Measurements from ENCODE around the gene CATSPER2. TPM values are rescaled to one million over a fixed set of nuclear protein-coding genes. Genes with fewer than 3 reads are reported as not detected.
A peak's percentile ranks its signal among the peaks of the same experiment; 100 is the strongest.
"Not testable (repeated sequence)": the region's sequence is repeated elsewhere in the genome, so short reads cannot be mapped to it uniquely, and the experiment has no call there.

CATSPER2 gene
- total and polyA plus RNA-seq, 2 donors (not counting 1 experiment from before 2014, with no cell fraction given), result 6.7 to 17.2 TPM

DNA sequence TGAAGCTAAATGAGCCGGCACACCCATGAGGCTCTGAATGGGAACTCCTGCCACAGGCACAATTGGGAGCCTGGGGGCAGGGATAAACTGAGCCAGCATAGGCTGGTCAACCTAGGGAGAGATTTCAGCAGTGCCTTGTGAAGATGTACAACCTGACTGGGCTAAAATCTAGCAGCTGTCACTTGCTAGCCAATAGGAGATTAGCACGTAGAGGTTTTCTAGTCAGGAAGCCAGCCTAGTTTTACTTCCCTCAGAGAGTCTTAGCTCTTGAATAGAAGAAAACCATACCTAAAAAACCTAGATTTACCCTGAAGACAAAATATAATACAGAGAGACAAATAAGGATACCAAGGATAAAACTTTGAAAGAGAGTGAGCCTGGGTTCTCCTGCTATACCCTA, 13.6 kb upstream of the CATSPER2 start:
- H3K9me3 Mint-ChIP-seq (ENCODE audit: insufficient read depth); H3K27ac Mint-ChIP-seq; H3K79me2 ChIP-seq (ENCODE audit: control insufficient read depth, insufficient read depth, low read length); H2AFZ ChIP-seq (ENCODE audit: insufficient read depth, low read depth, low read length, poor library complexity, severe bottlenecking); H3K4me1 Mint-ChIP-seq; H3K4me3 ChIP-seq (ENCODE audit: control extremely low read depth in 1 of 5, extremely low read depth in 1 of 5, insufficient read depth in 1 of 5, low read depth in 2 of 5, low read length in 4 of 5); H3K9me3 ChIP-seq (ENCODE audit: control extremely low read depth in 1 of 3, control insufficient read depth in 2 of 3, insufficient read depth in 1 of 3, low read length in 2 of 3); CTCF ChIA-PET; H4K20me1 ChIP-seq (ENCODE audit: control insufficient read depth, insufficient read depth, low read length, poor library complexity, severe bottlenecking); H3K36me3 ChIP-seq (replicated peaks in 1 of 2; ENCODE audit: control extremely low read depth in 1 of 2, control insufficient read depth in 1 of 2, extremely low read depth in 1 of 2, insufficient read depth in 2 of 2, low read length in 1 of 2); H3K27me3 ChIP-seq (replicated peaks in 1 of 4; ENCODE audit: control extremely low read depth in 1 of 4, control insufficient read depth in 3 of 4, insufficient read depth in 4 of 4, low read length in 3 of 4); DNase-seq; H3K27ac ChIP-seq (ENCODE audit: low read length in 2 of 2); POLR2A ChIA-PET; H3K4me3 Mint-ChIP-seq; H3K4me2 ChIP-seq (replicated peaks; ENCODE audit: low read depth, low read length, poor library complexity, severe bottlenecking); intact Hi-C loops (cut with micrococcal nuclease); H3K27me3 Mint-ChIP-seq; H3K9ac ChIP-seq (ENCODE audit: low read length); H3K4me1 ChIP-seq (ENCODE audit: control insufficient read depth in 2 of 2, insufficient read depth in 2 of 2, low read length in 2 of 2): not testable (repeated sequence)
- ATAC-seq (ENCODE audit: low read depth), result peak; percentile 33
- no CpG with 5 or more reads among the region's 2 CpGs for WGBS (ENCODE audit: insufficient coverage)

DNA sequence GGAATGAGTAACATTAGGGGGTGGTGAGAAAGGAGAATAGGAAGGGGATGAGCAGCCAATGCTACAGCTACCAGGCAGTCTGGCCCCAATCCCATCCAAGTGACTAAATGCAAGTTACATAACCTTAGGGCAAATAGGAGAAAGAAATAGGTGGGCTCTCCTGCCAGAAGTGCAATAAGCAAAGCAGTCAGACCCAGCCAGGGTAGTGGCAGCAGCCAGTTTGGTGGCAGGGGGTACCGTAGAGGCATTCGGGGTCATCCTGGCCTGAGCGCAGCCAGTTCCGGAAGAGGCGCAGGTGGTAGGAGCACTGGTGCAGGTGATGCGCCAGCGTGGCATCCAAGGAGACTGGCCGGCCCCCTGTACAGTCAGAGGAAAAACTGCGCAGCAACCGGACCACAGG, 11.1 kb upstream of the CATSPER2 start:
- POLR2A ChIA-PET; H3K4me1 Mint-ChIP-seq; H3K27ac Mint-ChIP-seq; H3K27me3 Mint-ChIP-seq; H3K4me3 Mint-ChIP-seq; H3K4me1 ChIP-seq (ENCODE audit: control insufficient read depth in 2 of 2, insufficient read depth in 2 of 2, low read length in 2 of 2); ATAC-seq (ENCODE audit: low read depth); H3K27me3 ChIP-seq (replicated peaks in 1 of 4; ENCODE audit: control extremely low read depth in 1 of 4, control insufficient read depth in 3 of 4, insufficient read depth in 4 of 4, low read length in 3 of 4); H4K20me1 ChIP-seq (ENCODE audit: control insufficient read depth, insufficient read depth, low read length, poor library complexity, severe bottlenecking); H3K9me3 ChIP-seq (ENCODE audit: control extremely low read depth in 1 of 3, control insufficient read depth in 2 of 3, insufficient read depth in 1 of 3, low read length in 2 of 3); H3K4me2 ChIP-seq (replicated peaks; ENCODE audit: low read depth, low read length, poor library complexity, severe bottlenecking); H3K9me3 Mint-ChIP-seq (ENCODE audit: insufficient read depth); H3K27ac ChIP-seq (ENCODE audit: low read length in 2 of 2); H3K36me3 ChIP-seq (replicated peaks in 1 of 2; ENCODE audit: control extremely low read depth in 1 of 2, control insufficient read depth in 1 of 2, extremely low read depth in 1 of 2, insufficient read depth in 2 of 2, low read length in 1 of 2); H3K79me2 ChIP-seq (ENCODE audit: control insufficient read depth, insufficient read depth, low read length); H3K4me3 ChIP-seq (ENCODE audit: control extremely low read depth in 1 of 5, extremely low read depth in 1 of 5, insufficient read depth in 1 of 5, low read depth in 2 of 5, low read length in 4 of 5); DNase-seq; intact Hi-C loops (cut with micrococcal nuclease); H2AFZ ChIP-seq (ENCODE audit: insufficient read depth, low read depth, low read length, poor library complexity, severe bottlenecking); H3K9ac ChIP-seq (ENCODE audit: low read length); CTCF ChIA-PET: not testable (repeated sequence)
- WGBS (ENCODE audit: insufficient coverage), result no CpG with 5 or more reads among the region's 10 CpGs

DNA sequence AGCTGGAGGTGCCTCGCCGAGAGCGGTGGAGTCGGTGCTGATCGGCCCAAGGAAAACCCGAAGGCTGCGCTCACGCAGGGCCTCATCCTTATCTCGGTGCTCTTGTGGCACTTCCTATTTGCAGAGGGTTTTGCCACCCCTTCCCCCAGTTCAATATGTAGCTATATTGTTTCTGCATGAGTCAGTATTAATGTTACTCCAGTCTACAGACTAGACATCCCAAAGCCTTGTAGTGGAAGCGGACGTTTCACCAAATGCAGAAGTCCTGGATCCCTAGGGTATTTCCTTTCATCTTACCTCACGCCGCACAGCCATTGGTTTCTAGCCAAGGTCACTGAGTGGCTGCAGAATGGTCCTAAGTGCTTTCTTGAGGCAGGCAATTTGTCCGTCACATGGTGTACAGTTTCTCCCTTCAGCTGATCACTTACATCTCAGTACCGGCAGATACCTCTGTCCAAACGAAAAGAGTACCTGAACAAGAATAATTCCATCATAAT, 834 bp upstream of the CATSPER2 start:
- H3K9me3 Mint-ChIP-seq (ENCODE audit: insufficient read depth); H3K27me3 ChIP-seq (replicated peaks in 1 of 4; ENCODE audit: control extremely low read depth in 1 of 4, control insufficient read depth in 3 of 4, insufficient read depth in 4 of 4, low read length in 3 of 4); CTCF ChIA-PET; POLR2A ChIA-PET; H4K20me1 ChIP-seq (ENCODE audit: control insufficient read depth, insufficient read depth, low read length, poor library complexity, severe bottlenecking); H3K27ac ChIP-seq (ENCODE audit: low read length in 2 of 2); H3K4me2 ChIP-seq (replicated peaks; ENCODE audit: low read depth, low read length, poor library complexity, severe bottlenecking); H3K36me3 ChIP-seq (replicated peaks in 1 of 2; ENCODE audit: control extremely low read depth in 1 of 2, control insufficient read depth in 1 of 2, extremely low read depth in 1 of 2, insufficient read depth in 2 of 2, low read length in 1 of 2); H3K4me3 Mint-ChIP-seq; H2AFZ ChIP-seq (ENCODE audit: insufficient read depth, low read depth, low read length, poor library complexity, severe bottlenecking); H3K27ac Mint-ChIP-seq; DNase-seq; H3K4me1 ChIP-seq (ENCODE audit: control insufficient read depth in 2 of 2, insufficient read depth in 2 of 2, low read length in 2 of 2); intact Hi-C loops (cut with micrococcal nuclease); H3K4me3 ChIP-seq (ENCODE audit: control extremely low read depth in 1 of 5, extremely low read depth in 1 of 5, insufficient read depth in 1 of 5, low read depth in 2 of 5, low read length in 4 of 5); H3K9ac ChIP-seq (ENCODE audit: low read length); H3K4me1 Mint-ChIP-seq; H3K9me3 ChIP-seq (ENCODE audit: control extremely low read depth in 1 of 3, control insufficient read depth in 2 of 3, insufficient read depth in 1 of 3, low read length in 2 of 3); H3K79me2 ChIP-seq (ENCODE audit: control insufficient read depth, insufficient read depth, low read length); H3K27me3 Mint-ChIP-seq: not testable (repeated sequence)
- 100% methylated on average over 6 of the region's 16 CpGs for WGBS (ENCODE audit: insufficient coverage)
- peak; percentile 41 for ATAC-seq (ENCODE audit: low read depth)

DNA sequence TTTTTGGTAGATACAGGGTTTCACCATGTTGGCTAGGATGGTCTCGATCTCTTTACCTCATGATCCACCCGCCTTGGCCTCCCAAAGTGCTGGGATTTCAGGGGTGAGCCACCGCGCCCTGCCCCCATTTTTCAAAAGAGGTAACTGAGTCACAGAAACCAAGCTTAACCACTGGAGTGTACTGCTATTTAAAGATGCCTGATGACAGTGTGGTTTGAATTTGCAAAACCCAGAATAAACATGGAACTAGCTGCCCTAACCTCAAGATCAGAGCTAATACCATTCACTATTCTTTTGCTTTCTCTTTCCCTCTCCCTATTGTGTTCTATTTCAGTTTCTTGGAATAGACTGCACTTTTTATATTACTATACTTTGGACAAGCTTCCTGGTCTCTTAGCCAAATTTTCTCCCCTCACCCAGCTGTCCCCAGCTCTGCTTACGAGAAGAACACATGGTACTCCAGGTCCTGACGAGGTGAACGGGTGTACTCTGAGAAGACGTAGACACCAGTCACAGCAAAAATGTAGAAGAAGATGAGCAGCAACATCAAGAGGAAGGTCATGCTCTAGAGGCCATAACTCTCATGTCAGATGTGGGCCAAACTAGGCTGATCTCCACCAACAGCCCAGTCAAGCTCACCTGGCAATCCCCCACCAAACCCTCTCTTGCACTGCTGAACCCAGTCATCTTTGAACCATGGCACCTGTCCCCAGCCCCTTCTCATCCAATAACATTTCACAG, 10.0 kb downstream of the CATSPER2 start:
- peak overlapping the region; percentile 32 for H3K27ac Mint-ChIP-seq
- H3K27me3 Mint-ChIP-seq; H3K4me3 Mint-ChIP-seq; H3K79me2 ChIP-seq (ENCODE audit: control insufficient read depth, insufficient read depth, low read length); H3K36me3 ChIP-seq (replicated peaks in 1 of 2; ENCODE audit: control extremely low read depth in 1 of 2, control insufficient read depth in 1 of 2, extremely low read depth in 1 of 2, insufficient read depth in 2 of 2, low read length in 1 of 2); H4K20me1 ChIP-seq (ENCODE audit: control insufficient read depth, insufficient read depth, low read length, poor library complexity, severe bottlenecking); H3K4me1 ChIP-seq (ENCODE audit: control insufficient read depth in 2 of 2, insufficient read depth in 2 of 2, low read length in 2 of 2); POLR2A ChIA-PET; H3K27me3 ChIP-seq (replicated peaks in 1 of 4; ENCODE audit: control extremely low read depth in 1 of 4, control insufficient read depth in 3 of 4, insufficient read depth in 4 of 4, low read length in 3 of 4); H3K9ac ChIP-seq (ENCODE audit: low read length); H3K9me3 Mint-ChIP-seq (ENCODE audit: insufficient read depth); H3K4me1 Mint-ChIP-seq; H2AFZ ChIP-seq (ENCODE audit: insufficient read depth, low read depth, low read length, poor library complexity, severe bottlenecking); H3K27ac ChIP-seq (ENCODE audit: low read length in 2 of 2); H3K4me3 ChIP-seq (ENCODE audit: control extremely low read depth in 1 of 5, extremely low read depth in 1 of 5, insufficient read depth in 1 of 5, low read depth in 2 of 5, low read length in 4 of 5); H3K4me2 ChIP-seq (replicated peaks; ENCODE audit: low read depth, low read length, poor library complexity, severe bottlenecking); ATAC-seq (ENCODE audit: low read depth); intact Hi-C loops (cut with micrococcal nuclease); H3K9me3 ChIP-seq (ENCODE audit: control extremely low read depth in 1 of 3, control insufficient read depth in 2 of 3, insufficient read depth in 1 of 3, low read length in 2 of 3); DNase-seq: not testable (repeated sequence)
- CTCF ChIA-PET, result interaction anchor here (0.7 kb wide), 1 partner anchor 81 kb away, joined by 4 read pairs; no protein-coding TSS in a partner anchor
- 80% methylated on average over 4 of the region's 8 CpGs for WGBS (ENCODE audit: insufficient coverage)

All from B cell (primary cell).